Measurements from ENCODE around the gene RASL10B.

GRCh38 chr17:35705705-35706104, 25.7 kb upstream of the RASL10B start:
- TF ChIP-seq USF2 (IDR thresholded peaks at IDR 0.05; ENCODE audit: borderline replicate concordance, low read depth, low read length) (no peak), HDGF (IDR thresholded peaks at IDR 0.05) (no peak), EZH2 (IDR thresholded peaks at IDR 0.05; ENCODE audit: borderline replicate concordance, control insufficient read depth, low read depth, low read length) (no peak), BRCA1 (IDR thresholded peaks at IDR 0.05; ENCODE audit: low read depth, low read length) (no peak), POLR2AphosphoS5 (IDR thresholded peaks at IDR 0.05; ENCODE audit: low read length) (no peak), CTCF (IDR thresholded peaks at IDR 0.05 in 2 of 3, conservative IDR thresholded peaks at IDR 0.05 in 1 of 3; ENCODE audit: control insufficient read depth in 2 of 3, extremely low read depth in 1 of 3, insufficient read depth in 1 of 3, low read depth in 3 of 3, low read length in 3 of 3) (no peak)

Data from GM12878 (cell line).